PC-3 (cell line): ENCODE measurements around the gene SNAP47.

ENCODE experiments used
- EZH2phosphoT487 ChIP-seq: fragments of 300-600 bp; sonication (generic); IDR thresholded peaks from 2 replicates; pipeline ENCODE4 v1.6.1; 2018; ENCODE audit warnings: mild to moderate bottlenecking, antibody characterized with exemption, low read length, borderline replicate concordance
- TF ChIP-seq, protein P1 (sequence below): fragments of 300-600 bp; sonication (generic); conservative IDR thresholded peaks from 2 replicates; pipeline ENCODE4 v1.5.1; 2017; ENCODE audit warnings: antibody characterized with exemption, low read depth, mild to moderate bottlenecking, low read length

DNA sequence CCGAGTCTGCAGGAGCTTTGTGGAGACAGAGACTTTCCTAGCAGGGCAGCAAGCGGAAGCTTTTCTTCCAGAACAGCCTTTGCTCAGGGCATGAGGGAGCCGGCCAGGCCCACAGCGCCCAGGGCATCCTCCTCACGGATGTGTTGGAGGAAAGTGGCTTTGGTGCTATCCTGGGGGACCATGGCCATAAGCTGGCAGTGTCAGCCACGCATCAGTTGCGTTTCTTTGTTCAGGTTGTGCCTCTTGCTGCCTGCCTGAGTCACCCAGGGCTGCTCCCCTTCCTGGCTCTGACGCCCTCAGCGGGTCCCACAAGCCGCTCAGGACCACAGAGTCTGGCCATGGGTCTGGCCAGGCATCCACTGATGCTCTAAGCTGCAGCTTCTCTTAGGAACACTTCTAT, 40.6 kb downstream of the SNAP47 start:
- TF ChIP-seq, protein P1, sequence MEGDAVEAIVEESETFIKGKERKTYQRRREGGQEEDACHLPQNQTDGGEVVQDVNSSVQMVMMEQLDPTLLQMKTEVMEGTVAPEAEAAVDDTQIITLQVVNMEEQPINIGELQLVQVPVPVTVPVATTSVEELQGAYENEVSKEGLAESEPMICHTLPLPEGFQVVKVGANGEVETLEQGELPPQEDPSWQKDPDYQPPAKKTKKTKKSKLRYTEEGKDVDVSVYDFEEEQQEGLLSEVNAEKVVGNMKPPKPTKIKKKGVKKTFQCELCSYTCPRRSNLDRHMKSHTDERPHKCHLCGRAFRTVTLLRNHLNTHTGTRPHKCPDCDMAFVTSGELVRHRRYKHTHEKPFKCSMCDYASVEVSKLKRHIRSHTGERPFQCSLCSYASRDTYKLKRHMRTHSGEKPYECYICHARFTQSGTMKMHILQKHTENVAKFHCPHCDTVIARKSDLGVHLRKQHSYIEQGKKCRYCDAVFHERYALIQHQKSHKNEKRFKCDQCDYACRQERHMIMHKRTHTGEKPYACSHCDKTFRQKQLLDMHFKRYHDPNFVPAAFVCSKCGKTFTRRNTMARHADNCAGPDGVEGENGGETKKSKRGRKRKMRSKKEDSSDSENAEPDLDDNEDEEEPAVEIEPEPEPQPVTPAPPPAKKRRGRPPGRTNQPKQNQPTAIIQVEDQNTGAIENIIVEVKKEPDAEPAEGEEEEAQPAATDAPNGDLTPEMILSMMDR = no peak
- TF ChIP-seq EZH2phosphoT487 = no peak
